ENCODE measurements around the gene LRG1.

LRG1 gene

DNA sequence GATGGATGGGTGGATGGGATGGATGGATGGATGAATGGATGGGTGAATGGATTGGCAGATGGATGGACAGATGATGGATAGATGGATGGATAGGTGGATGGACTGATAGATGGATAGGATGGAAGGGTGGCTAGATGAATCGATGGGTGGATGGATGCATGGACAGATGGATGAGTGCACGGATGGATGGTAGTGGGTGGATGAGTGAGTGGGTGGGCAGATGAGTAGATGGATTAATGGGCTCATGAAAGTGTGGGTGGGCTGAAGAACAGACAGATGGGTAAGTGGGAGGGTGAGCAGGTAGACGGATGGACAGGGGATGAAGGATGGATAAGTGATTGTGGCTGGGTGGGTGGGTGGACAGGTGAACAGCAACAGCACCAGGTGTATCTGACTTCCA lies 13.9 kb upstream of the LRG1 start:
- Histone ChIP-seq H3K9me3 (ENCODE audit: control insufficient read depth in 5 of 5, low read length in 5 of 5) (no peaks in the 10 kb centered on the region), H3K4me1 (ENCODE audit: control insufficient read depth in 5 of 5, insufficient read depth in 5 of 5, low read length in 5 of 5) (peaks cover 0 to 14% (median 6%) of the 10 kb centered on the region in 5 donors), H3K27me3 (ENCODE audit: control insufficient read depth in 5 of 5, insufficient read depth in 4 of 5, low read length in 5 of 5) (peaks cover 0 to 6% (median 0%) of the 10 kb centered on the region in 5 donors), H3K4me3 (ENCODE audit: low read depth in 1 of 5, low read length in 5 of 5) (no peak overlapping the region), H3K27ac (ENCODE audit: low read depth, low read length) (no peak overlapping the region), H3K9ac (ENCODE audit: low read length in 5 of 5) (no peak overlapping the region), H3K36me3 (ENCODE audit: control insufficient read depth in 5 of 5, insufficient read depth in 5 of 5, low read length in 5 of 5) (peaks cover 0 to 57% (median 49%) of the 10 kb centered on the region in 5 donors)

DNA sequence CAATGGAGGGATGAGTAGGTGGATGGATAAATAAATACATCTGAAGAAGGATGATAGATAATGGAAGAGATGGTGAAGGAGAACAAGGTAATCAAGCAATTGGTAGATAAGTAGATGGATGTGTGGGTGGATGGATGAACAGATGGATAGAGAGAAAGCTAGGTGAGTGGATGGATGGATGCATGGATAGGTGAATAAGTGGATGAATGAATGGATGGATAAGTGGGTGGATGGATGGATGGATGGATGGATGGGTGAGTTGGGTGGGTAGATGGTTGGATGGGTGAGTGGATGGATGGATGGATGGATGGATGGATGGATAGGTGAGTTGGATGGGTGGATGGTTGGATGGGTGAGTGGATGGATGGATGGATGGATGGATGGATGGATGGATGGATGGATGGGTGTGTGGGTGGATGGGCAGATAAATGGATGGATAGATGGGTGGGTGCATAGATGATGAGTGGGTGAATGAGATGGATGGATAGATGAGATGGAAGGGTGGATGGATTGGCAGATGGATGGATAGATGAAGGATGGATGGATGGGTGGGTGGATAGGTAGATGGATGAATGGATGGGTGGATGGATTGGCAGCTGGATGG lies 13.4 kb upstream of the LRG1 start:
- H3K4me1 ChIP-seq (ENCODE audit: control insufficient read depth in 5 of 5, insufficient read depth in 5 of 5, low read length in 5 of 5): peaks cover 0 to 12% (median 5%) of the 10 kb centered on the region in 5 donors
- H3K9me3 ChIP-seq (ENCODE audit: control insufficient read depth in 5 of 5, low read length in 5 of 5): no peaks in the 10 kb centered on the region
- peaks cover 0 to 6% (median 0%) of the 10 kb centered on the region in 5 donors for H3K27me3 ChIP-seq (ENCODE audit: control insufficient read depth in 5 of 5, insufficient read depth in 4 of 5, low read length in 5 of 5)
- H3K27ac ChIP-seq (ENCODE audit: low read depth, low read length): no peak overlapping the region
- H3K9ac ChIP-seq (ENCODE audit: low read length in 5 of 5): no peak overlapping the region
- H3K36me3 ChIP-seq (ENCODE audit: control insufficient read depth in 5 of 5, insufficient read depth in 5 of 5, low read length in 5 of 5): peaks cover 0 to 62% (median 55%) of the 10 kb centered on the region in 5 donors
- H3K4me3 ChIP-seq (ENCODE audit: low read depth in 1 of 5, low read length in 5 of 5): no peak overlapping the region

DNA sequence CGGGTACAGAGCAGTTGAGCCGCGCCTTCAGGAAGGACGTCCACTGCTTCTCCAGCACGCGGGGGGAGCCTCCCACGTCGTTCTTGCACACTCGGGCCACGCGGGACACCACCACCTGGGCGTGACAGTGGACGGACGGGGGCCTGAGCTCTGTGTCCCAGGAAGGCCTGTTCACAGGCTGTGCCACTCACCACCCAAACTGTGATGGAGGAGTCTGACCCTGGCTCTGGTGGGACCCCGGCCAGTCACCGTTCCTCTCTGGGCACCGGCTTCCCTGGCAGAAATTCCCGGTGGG lies 12.6 kb upstream of the LRG1 start:
- Histone ChIP-seq H3K27ac (ENCODE audit: low read depth, low read length) (no peak overlapping the region), H3K9ac (ENCODE audit: low read length in 5 of 5) (no peak overlapping the region), H3K4me3 (ENCODE audit: low read depth in 1 of 5, low read length in 5 of 5) (no peak overlapping the region), H3K4me1 (ENCODE audit: control insufficient read depth in 5 of 5, insufficient read depth in 5 of 5, low read length in 5 of 5) (peaks cover 0 to 6% (median under 1%) of the 10 kb centered on the region in 5 donors), H3K27me3 (ENCODE audit: control insufficient read depth in 5 of 5, insufficient read depth in 4 of 5, low read length in 5 of 5) (peaks cover 0 to 3% (median 0%) of the 10 kb centered on the region in 5 donors), H3K36me3 (ENCODE audit: control insufficient read depth in 5 of 5, insufficient read depth in 5 of 5, low read length in 5 of 5) (peaks cover 0 to 66% (median 56%) of the 10 kb centered on the region in 5 donors), H3K9me3 (ENCODE audit: control insufficient read depth in 5 of 5, low read length in 5 of 5) (no peaks in the 10 kb centered on the region)

DNA sequence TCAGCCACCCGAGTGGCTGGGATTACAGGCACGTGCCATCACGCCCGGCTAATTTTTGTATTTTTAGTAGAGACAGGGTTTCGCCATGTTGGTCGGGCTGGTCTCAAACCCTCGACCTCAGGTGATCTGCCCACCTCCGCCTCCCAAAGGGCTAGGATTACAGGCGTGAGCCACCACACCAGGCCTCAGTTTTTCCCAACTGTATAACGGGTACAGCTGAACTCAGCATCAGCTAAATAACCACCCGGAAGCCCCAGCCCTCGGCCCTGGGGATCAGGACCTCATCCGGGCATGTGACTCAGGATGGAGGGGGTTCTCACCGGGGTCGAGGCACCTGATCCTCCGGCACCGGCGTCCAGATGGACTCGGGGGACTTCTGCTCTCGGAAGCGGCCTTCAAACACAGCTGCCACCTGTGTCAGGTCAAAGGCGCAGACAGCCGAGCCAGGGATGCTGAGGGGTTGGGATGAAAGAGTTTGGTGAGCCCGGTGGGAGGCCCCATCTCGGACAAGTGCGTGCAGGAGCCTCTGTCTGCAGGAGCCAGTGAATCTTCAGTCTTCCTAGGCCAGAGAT lies 10.7 kb upstream of the LRG1 start:
- Histone ChIP-seq H3K4me3 (ENCODE audit: low read depth in 1 of 5, low read length in 5 of 5) (no peak overlapping the region), H3K36me3 (ENCODE audit: control insufficient read depth in 5 of 5, insufficient read depth in 5 of 5, low read length in 5 of 5) (peaks cover 0 to 65% (median 49%) of the 10 kb centered on the region in 5 donors), H3K9ac (ENCODE audit: low read length in 5 of 5) (no peak overlapping the region), H3K9me3 (ENCODE audit: control insufficient read depth in 5 of 5, low read length in 5 of 5) (no peaks in the 10 kb centered on the region), H3K27ac (ENCODE audit: low read depth, low read length) (no peak overlapping the region), H3K4me1 (ENCODE audit: control insufficient read depth in 5 of 5, insufficient read depth in 5 of 5, low read length in 5 of 5) (peaks cover 0 to 5% (median 0%) of the 10 kb centered on the region in 5 donors), H3K27me3 (ENCODE audit: control insufficient read depth in 5 of 5, insufficient read depth in 4 of 5, low read length in 5 of 5) (peaks cover 0 to 3% (median 0%) of the 10 kb centered on the region in 5 donors)

DNA sequence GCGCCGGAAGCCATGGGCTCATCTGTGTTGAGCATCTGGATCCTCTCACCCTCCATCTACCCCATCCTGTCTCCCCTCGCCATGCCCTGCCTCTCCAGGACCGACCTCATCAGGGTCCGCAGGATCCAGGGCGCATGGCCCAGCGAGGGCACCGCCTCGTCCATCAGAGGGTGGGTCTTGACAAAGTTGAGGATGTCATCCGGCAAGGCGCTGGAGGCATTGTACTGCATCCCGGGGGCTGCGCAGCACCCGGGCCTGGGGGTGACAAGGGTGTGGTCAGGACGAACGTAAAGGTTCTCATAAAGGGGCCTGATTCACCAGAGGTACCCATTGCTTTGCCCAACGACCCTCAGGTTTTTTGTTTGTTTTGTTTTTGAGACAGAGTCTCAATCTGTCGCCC lies 10.2 kb upstream of the LRG1 start:
- Histone ChIP-seq H3K27ac (ENCODE audit: low read depth, low read length) (no peak overlapping the region), H3K4me3 (ENCODE audit: low read depth in 1 of 5, low read length in 5 of 5) (no peak overlapping the region), H3K4me1 (ENCODE audit: control insufficient read depth in 5 of 5, insufficient read depth in 5 of 5, low read length in 5 of 5) (peaks cover 0 to 5% (median 0%) of the 10 kb centered on the region in 5 donors), H3K27me3 (ENCODE audit: control insufficient read depth in 5 of 5, insufficient read depth in 4 of 5, low read length in 5 of 5) (peaks cover 0 to 3% (median 0%) of the 10 kb centered on the region in 5 donors), H3K9me3 (ENCODE audit: control insufficient read depth in 5 of 5, low read length in 5 of 5) (no peaks in the 10 kb centered on the region), H3K9ac (ENCODE audit: low read length in 5 of 5) (no peak overlapping the region), H3K36me3 (ENCODE audit: control insufficient read depth in 5 of 5, insufficient read depth in 5 of 5, low read length in 5 of 5) (peaks cover 0 to 63% (median 45%) of the 10 kb centered on the region in 5 donors)

DNA sequence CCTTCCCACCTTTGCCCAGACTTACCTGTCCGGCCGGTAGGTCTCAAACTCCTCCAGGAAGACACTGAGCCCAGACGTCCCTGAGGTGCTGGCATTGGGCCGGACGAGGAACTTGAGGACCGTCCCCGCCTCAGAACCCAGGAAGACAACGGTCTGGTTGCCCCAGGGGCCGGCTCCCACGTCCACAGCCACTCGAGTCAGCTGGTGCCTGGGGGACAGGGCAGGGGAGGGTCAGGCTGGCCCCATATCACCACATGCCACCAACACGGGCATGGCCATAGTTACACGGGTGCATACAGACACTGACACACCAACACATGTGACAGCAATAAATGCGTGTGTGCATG lies 8.4 kb upstream of the LRG1 start:
- no peaks in the 10 kb centered on the region for H3K9me3 ChIP-seq (ENCODE audit: control insufficient read depth in 5 of 5, low read length in 5 of 5)

DNA sequence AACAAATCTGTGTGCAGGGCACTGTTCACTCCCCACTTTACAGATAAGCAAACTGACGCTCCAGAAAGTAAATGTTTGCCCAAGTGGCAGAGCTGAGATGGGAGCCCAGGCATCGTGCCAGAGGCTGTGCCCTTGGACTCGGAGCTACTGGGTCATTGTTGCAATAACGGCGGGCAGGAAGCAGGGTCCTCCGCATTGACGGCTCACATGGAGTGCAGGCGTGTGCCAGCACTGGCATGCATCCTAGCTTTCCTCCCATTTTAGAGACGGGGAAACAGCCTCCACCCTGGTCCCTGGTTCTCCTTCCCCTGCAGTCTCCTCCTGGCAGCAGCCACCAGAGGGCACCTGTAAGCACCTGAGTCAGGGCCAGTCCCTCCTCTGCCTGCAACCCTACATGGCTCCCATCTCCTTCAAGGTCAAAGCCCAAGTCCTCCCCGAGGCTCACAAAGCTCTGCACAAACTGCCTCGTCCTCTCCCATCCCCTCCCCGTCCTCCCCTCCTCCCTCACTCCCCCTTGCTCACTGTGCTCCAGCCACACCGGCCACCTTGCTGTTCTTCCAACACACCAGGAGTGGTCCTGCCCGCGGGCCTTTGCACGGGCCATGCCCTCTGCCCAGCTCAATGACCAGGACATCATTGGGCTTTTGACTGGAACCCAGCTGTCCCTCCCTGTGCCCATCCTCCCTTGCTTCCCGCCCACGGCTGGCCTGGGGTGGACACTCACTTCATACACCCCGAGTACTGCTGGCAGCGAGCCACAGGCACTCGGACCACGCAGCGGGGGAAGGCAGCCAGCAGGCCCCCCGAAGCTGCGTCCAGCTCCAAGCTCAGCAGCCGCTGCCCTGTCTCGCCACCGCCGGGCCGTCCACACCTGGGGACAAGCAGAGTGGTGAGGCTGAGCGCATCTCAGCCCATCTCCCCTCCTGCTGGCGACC lies 7.7 kb upstream of the LRG1 start:
- Histone ChIP-seq H3K4me1 (ENCODE audit: control insufficient read depth in 5 of 5, insufficient read depth in 5 of 5, low read length in 5 of 5) (peaks cover 0 to 5% (median 0%) of the 10 kb centered on the region in 5 donors), H3K4me3 (ENCODE audit: low read depth in 1 of 5, low read length in 5 of 5) (no peak overlapping the region), H3K27ac (ENCODE audit: low read depth, low read length) (no peak overlapping the region), H3K9ac (ENCODE audit: low read length in 5 of 5) (no peak overlapping the region), H3K36me3 (ENCODE audit: control insufficient read depth in 5 of 5, insufficient read depth in 5 of 5, low read length in 5 of 5) (peaks cover 0 to 39% (median 28%) of the 10 kb centered on the region in 5 donors), H3K9me3 (ENCODE audit: control insufficient read depth in 5 of 5, low read length in 5 of 5) (no peaks in the 10 kb centered on the region), H3K27me3 (ENCODE audit: control insufficient read depth in 5 of 5, insufficient read depth in 4 of 5, low read length in 5 of 5) (peaks cover 0 to 3% (median 0%) of the 10 kb centered on the region in 5 donors)

More for the DNA sequence above, 8.4 kb upstream of the LRG1 start:
- no peak overlapping the region for H3K9ac ChIP-seq (ENCODE audit: low read length in 5 of 5)
- peaks cover 0 to 5% (median 0%) of the 10 kb centered on the region in 5 donors for H3K4me1 ChIP-seq (ENCODE audit: control insufficient read depth in 5 of 5, insufficient read depth in 5 of 5, low read length in 5 of 5)
- H3K27me3 ChIP-seq (ENCODE audit: control insufficient read depth in 5 of 5, insufficient read depth in 4 of 5, low read length in 5 of 5): peaks cover 0 to 3% (median 0%) of the 10 kb centered on the region in 5 donors
- H3K4me3 ChIP-seq (ENCODE audit: low read depth in 1 of 5, low read length in 5 of 5): no peak overlapping the region
- H3K27ac ChIP-seq (ENCODE audit: low read depth, low read length): no peak overlapping the region
- peaks cover 0 to 46% (median 31%) of the 10 kb centered on the region in 5 donors for H3K36me3 ChIP-seq (ENCODE audit: control insufficient read depth in 5 of 5, insufficient read depth in 5 of 5, low read length in 5 of 5)

DNA sequence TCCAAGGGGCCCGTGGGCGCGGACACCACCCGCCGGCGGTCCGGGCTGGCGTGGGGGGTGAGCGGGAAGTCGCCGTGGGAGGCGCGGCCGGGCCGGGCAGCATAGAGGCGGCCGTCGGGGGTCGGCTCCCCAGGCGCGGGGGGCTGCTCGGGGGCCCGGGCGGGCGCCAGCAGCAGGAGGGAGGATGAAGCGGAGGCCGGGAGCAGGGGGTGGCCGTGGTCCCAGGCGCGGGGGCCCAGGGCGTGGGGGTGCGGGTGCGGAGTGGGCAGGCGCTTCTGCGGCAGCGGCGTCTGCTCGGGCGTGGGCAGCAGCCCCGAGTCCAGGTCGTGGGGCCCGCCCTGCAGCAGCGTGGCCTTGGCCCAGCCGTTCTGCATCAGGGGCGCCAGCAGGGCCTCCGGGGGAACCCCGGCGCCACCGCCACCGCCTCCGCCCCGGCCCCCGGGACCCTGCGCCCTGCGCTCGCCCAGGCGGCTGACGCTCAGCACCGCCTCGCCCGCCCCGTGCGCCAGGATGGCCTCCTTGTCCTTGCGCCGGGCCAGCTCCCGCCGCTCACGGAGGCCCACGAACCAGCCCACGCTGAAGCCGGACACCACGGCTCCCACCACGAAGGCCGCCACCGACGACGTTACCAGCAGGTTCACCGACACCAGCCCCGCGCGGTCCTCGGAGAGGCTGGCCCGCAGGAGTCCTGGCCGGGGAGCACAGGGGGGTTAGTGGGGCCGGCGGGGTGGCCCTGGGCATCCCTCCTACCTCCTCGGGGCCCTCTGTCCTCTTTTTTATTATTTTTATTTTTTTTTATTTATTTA lies 4.2 kb upstream of the LRG1 start:
- no peak overlapping the region for H3K27ac ChIP-seq (ENCODE audit: low read depth, low read length)
- peaks cover 0 to 18% (median 9%) of the 10 kb centered on the region in 5 donors for H3K36me3 ChIP-seq (ENCODE audit: control insufficient read depth in 5 of 5, insufficient read depth in 5 of 5, low read length in 5 of 5)
- H3K4me3 ChIP-seq (ENCODE audit: low read depth in 1 of 5, low read length in 5 of 5): no peak overlapping the region
- no peak overlapping the region for H3K9ac ChIP-seq (ENCODE audit: low read length in 5 of 5)
- H3K27me3 ChIP-seq (ENCODE audit: control insufficient read depth in 5 of 5, insufficient read depth in 4 of 5, low read length in 5 of 5): no peaks in the 10 kb centered on the region
- peaks cover 0 to 5% (median 2%) of the 10 kb centered on the region in 5 donors for H3K9me3 ChIP-seq (ENCODE audit: control insufficient read depth in 5 of 5, low read length in 5 of 5)
- H3K4me1 ChIP-seq (ENCODE audit: control insufficient read depth in 5 of 5, insufficient read depth in 5 of 5, low read length in 5 of 5): peaks cover 0 to 17% (median 12%) of the 10 kb centered on the region in 5 donors

DNA sequence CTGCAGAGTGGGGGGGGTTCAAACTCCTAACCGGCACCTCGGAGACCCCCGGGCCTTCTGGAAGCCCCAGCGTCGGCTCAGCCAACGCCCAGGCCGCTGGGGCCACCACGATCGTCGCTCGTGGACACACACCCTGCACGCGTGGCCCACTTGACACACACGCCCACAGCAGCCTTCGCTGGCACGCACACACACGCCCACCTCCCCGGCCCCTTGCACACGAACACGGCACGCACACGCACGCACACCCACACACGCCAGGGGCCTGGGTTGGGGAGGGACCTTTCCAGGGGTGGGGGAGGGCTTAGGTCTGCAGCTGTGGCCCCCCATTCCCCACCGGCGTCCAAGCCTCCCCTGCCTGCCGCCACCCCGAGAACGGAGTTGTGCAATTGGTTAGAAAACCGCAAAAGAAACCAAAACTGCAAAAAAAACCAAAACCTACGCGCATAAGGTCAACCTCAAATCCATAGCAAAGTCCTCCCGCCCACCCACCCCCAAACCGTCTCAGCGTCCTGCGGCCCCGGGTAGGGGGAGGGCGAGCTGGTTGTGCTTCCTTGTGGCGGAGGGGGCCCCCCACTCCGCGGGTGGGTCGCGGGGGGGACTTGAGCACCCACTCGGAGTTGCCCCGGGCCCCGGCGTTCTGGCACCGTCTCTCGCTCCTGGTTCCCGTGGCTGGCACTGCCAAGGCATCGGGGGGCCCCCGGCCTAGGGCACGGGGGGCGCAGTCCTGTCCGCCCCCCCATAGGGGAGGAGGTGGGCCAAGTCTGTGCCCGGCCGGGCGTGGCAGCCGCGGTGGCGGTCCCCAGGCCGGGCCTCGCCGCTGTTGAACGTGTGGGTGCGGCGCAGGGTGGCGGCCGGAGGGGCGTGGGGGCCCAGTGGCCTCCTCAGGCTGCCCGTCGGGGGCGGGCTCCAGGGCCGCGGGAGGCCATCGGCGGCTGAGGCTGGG lies 3.3 kb upstream of the LRG1 start:
- Histone ChIP-seq H3K27ac (ENCODE audit: low read depth, low read length) (no peak overlapping the region), H3K36me3 (ENCODE audit: control insufficient read depth in 5 of 5, insufficient read depth in 5 of 5, low read length in 5 of 5) (peaks cover 0 to 12% (median under 1%) of the 10 kb centered on the region in 5 donors), H3K9me3 (ENCODE audit: control insufficient read depth in 5 of 5, low read length in 5 of 5) (peaks cover 0 to 5% (median 2%) of the 10 kb centered on the region in 5 donors), H3K27me3 (ENCODE audit: control insufficient read depth in 5 of 5, insufficient read depth in 4 of 5, low read length in 5 of 5) (no peaks in the 10 kb centered on the region), H3K4me3 (ENCODE audit: low read depth in 1 of 5, low read length in 5 of 5) (peak overlapping the region in 1 of 5 donors; percentile 42), H3K4me1 (ENCODE audit: control insufficient read depth in 5 of 5, insufficient read depth in 5 of 5, low read length in 5 of 5) (peaks cover 0 to 20% (median 12%) of the 10 kb centered on the region in 5 donors), H3K9ac (ENCODE audit: low read length in 5 of 5) (no peak overlapping the region)

Data from subcutaneous abdominal adipose tissue (tissue), 5 donors.